Sigmoid colon (tissue), 4 donors: ENCODE results near the gene PLXNA4.

Source experiments
- EP300 ChIP-seq, 4 donors: sonication (generic); formaldehyde crosslinking; IDR thresholded peaks; one replicate each; pipeline ENCODE4 v1.6.1; 2017; ENCODE audit warnings: antibody characterized with exemption in 4 of 4
- POLR2A ChIP-seq, 2 donors: fragments of 450-650 bp; IDR thresholded peaks; one replicate each; pipeline ENCODE4 v1.6.1; 2016; ENCODE audit warnings: antibody characterized with exemption in 2 of 2, mild to moderate bottlenecking in 2 of 2, moderate library complexity in 2 of 2
- TF ChIP-seq, protein P1 (sequence below), 4 experiments: fragments of 450-650 bp in 3 of 4; fragments of 200-600 bp in 1 of 4; IDR thresholded peaks; one replicate each; pipeline ENCODE4 v1.5.1; 2016 to 2019; ENCODE audit warnings: antibody characterized with exemption in 4 of 4, mild to moderate bottlenecking in 3 of 4, moderate library complexity in 2 of 4

DNA sequence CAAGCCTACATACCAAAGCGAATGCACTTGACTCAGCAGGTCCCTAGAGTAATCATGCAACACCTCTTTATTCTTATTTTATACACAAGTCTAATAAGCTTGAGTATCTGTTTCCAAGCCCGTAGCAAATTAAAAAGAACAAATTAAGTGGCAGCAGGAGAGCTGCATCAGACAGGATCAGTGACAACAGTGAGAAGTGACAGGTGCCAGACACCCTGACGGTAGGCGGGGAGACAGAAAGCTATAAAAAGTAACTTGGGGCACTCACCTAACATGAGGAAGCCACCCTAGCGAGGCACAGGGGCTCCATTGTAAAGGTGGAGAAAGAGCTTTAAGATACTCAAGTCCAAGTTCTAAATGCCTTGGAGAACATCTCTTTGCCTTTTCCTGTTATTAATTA lies 174.2 kb downstream of the PLXNA4 start:
- TF ChIP-seq POLR2A (IDR thresholded peaks at IDR 0.05) (no peak), EP300 (IDR thresholded peaks at IDR 0.05) (no peak)
- TF ChIP-seq, protein P1, sequence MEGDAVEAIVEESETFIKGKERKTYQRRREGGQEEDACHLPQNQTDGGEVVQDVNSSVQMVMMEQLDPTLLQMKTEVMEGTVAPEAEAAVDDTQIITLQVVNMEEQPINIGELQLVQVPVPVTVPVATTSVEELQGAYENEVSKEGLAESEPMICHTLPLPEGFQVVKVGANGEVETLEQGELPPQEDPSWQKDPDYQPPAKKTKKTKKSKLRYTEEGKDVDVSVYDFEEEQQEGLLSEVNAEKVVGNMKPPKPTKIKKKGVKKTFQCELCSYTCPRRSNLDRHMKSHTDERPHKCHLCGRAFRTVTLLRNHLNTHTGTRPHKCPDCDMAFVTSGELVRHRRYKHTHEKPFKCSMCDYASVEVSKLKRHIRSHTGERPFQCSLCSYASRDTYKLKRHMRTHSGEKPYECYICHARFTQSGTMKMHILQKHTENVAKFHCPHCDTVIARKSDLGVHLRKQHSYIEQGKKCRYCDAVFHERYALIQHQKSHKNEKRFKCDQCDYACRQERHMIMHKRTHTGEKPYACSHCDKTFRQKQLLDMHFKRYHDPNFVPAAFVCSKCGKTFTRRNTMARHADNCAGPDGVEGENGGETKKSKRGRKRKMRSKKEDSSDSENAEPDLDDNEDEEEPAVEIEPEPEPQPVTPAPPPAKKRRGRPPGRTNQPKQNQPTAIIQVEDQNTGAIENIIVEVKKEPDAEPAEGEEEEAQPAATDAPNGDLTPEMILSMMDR (IDR thresholded peaks at IDR 0.05) = no peak
